Measurements from ENCODE around the gene CLINT1.

DNA sequence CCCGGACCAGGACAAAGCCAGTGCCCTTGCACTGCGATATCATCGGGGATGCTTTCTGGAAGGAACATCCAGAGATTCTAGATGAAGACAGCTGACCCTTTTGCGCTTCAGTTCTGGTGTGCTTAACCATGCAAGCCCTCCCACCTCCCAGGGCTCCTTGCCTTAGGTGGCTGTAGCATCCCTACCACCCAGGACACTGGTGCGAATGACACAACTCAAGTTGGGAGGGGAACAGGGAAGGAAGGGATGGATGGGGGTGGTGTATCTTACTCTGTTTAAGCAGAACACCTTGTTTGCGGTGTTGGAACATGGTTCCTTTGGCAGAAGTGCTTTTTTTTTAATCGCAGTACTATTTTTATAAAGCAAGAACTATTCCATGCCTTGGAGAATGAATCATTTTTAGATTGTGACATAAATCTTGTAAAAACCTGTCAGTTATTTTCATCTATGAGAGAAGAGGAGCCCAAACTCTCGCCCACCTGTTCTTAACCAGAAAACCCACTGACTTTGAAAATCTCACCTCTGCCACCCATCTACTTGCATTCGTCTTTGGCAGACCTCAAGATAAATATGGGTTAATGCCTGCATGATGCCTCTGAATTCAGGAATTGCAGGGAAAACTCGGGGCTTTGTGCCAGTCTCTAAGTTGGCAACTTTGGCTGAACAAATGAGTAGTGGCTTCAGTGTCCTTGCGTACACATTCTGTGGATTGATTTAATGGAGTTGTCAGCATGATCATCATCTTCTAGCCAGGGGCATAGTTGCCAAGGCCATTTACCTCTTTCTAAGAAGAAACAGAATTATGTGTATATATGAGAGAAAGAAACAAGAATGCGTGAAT lies 119.3 kb downstream of the CLINT1 start:
- TF ChIP-seq, protein P1, sequence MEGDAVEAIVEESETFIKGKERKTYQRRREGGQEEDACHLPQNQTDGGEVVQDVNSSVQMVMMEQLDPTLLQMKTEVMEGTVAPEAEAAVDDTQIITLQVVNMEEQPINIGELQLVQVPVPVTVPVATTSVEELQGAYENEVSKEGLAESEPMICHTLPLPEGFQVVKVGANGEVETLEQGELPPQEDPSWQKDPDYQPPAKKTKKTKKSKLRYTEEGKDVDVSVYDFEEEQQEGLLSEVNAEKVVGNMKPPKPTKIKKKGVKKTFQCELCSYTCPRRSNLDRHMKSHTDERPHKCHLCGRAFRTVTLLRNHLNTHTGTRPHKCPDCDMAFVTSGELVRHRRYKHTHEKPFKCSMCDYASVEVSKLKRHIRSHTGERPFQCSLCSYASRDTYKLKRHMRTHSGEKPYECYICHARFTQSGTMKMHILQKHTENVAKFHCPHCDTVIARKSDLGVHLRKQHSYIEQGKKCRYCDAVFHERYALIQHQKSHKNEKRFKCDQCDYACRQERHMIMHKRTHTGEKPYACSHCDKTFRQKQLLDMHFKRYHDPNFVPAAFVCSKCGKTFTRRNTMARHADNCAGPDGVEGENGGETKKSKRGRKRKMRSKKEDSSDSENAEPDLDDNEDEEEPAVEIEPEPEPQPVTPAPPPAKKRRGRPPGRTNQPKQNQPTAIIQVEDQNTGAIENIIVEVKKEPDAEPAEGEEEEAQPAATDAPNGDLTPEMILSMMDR (IDR thresholded peaks at IDR 0.05): no peak
- no peak for TF ChIP-seq POLR2A (IDR thresholded peaks at IDR 0.05)
